WTC11 (cell line): ENCODE measurements around the gene ERGIC3. TPM values are rescaled to one million over a fixed set of nuclear protein-coding genes. Genes with fewer than 3 reads are reported as not detected.

ENCODE experiments used
- ARID4B ChIP-seq: sonication (generic); formaldehyde crosslinking; IDR thresholded peaks from 2 replicates; pipeline ENCODE4 v1.8.0; 2023; ENCODE audit warnings: missing genetic modification reagents, mild to moderate bottlenecking, borderline replicate concordance
- ATF6 ChIP-seq: sonication (generic); formaldehyde crosslinking; IDR thresholded peaks from 2 replicates; pipeline ENCODE4 v1.8.1; 2023; ENCODE audit warnings: mild to moderate bottlenecking, missing genetic modification reagents
- CREB1 ChIP-seq: sonication (generic); formaldehyde crosslinking; IDR thresholded peaks from 2 replicates; pipeline ENCODE4 v1.8.0; 2023; ENCODE audit warnings: mild to moderate bottlenecking, missing genetic modification reagents
- CTCF ChIP-seq: fragments of 200-600 bp; IDR thresholded peaks from 2 replicates; pipeline ENCODE4 v1.8.0; 2022; ENCODE audit warnings: antibody characterized with exemption
- FOXK1 ChIP-seq: sonication (generic); formaldehyde crosslinking; IDR thresholded peaks from 2 replicates; pipeline ENCODE4 v1.8.0; 2022; ENCODE audit warnings: mild to moderate bottlenecking, moderate library complexity, missing genetic modification reagents
- GABPB1 ChIP-seq: sonication (generic); formaldehyde crosslinking; IDR thresholded peaks from 2 replicates; pipeline ENCODE4 v1.8.1; 2023; ENCODE audit warnings: mild to moderate bottlenecking, missing genetic modification reagents
- GRHL2 ChIP-seq: fragments of 250-450 bp; sonication (Bioruptor Pico); IDR thresholded peaks from 2 replicates; pipeline ENCODE4 v1.8.0; 2022; ENCODE audit warnings: mild to moderate bottlenecking, moderate library complexity; ENCODE audit not compliant: insufficient replicate concordance, severe bottlenecking
- HMGA2 ChIP-seq: fragments of 250-450 bp; sonication (Bioruptor Pico); IDR thresholded peaks from 2 replicates; pipeline ENCODE4 v1.4.0; 2021; ENCODE audit warnings: mild to moderate bottlenecking, moderate library complexity
- JUN ChIP-seq: sonication (generic); formaldehyde crosslinking; IDR thresholded peaks from 2 replicates; pipeline ENCODE4 v1.8.0; 2023; ENCODE audit warnings: mild to moderate bottlenecking, missing genetic modification reagents
- KAT7 ChIP-seq: sonication (generic); formaldehyde crosslinking; IDR thresholded peaks from 2 replicates; pipeline ENCODE4 v1.8.1; 2023; ENCODE audit warnings: missing genetic modification reagents, mild to moderate bottlenecking, borderline replicate concordance
- MYBL2 ChIP-seq: sonication (generic); formaldehyde crosslinking; IDR thresholded peaks from 2 replicates; pipeline ENCODE4 v1.8.1; 2023; ENCODE audit warnings: mild to moderate bottlenecking, moderate library complexity, missing genetic modification reagents
- NFE2L1 ChIP-seq: sonication (generic); formaldehyde crosslinking; IDR thresholded peaks from 2 replicates; pipeline ENCODE4 v1.8.1; 2023; ENCODE audit warnings: missing genetic modification reagents
- NR3C1 ChIP-seq: sonication (generic); formaldehyde crosslinking; conservative IDR thresholded peaks from 2 replicates; pipeline ENCODE4 v1.8.1; 2023; ENCODE audit warnings: low read depth, mild to moderate bottlenecking, missing genetic modification reagents
- PREB ChIP-seq: sonication (generic); formaldehyde crosslinking; IDR thresholded peaks from 2 replicates; pipeline ENCODE4 v1.8.1; 2022; ENCODE audit warnings: mild to moderate bottlenecking, missing genetic modification reagents, moderate library complexity, borderline replicate concordance
- RELA ChIP-seq: sonication (generic); formaldehyde crosslinking; IDR thresholded peaks from 2 replicates; pipeline ENCODE4 v1.8.1; 2022; ENCODE audit warnings: missing genetic modification reagents, mild to moderate bottlenecking, borderline replicate concordance
- SMAD3 ChIP-seq: sonication (generic); formaldehyde crosslinking; IDR thresholded peaks from 2 replicates; pipeline ENCODE4 v1.8.0; 2022; ENCODE audit warnings: missing genetic modification reagents, mild to moderate bottlenecking, borderline replicate concordance
- SMAD4 ChIP-seq: sonication (generic); formaldehyde crosslinking; IDR thresholded peaks from 2 replicates; pipeline ENCODE4 v1.8.0; 2022; ENCODE audit warnings: mild to moderate bottlenecking, missing genetic modification reagents
- SP1 ChIP-seq: sonication (generic); formaldehyde crosslinking; conservative IDR thresholded peaks from 2 replicates; pipeline ENCODE4 v1.8.1; 2022; ENCODE audit warnings: missing genetic modification reagents
- ZNF121 ChIP-seq: sonication (generic); formaldehyde crosslinking; IDR thresholded peaks from 2 replicates; pipeline ENCODE4 v1.8.0; 2023; ENCODE audit warnings: missing genetic modification reagents
- ZNF138 ChIP-seq: sonication (generic); formaldehyde crosslinking; conservative IDR thresholded peaks from 2 replicates; pipeline ENCODE4 v1.8.1; 2022; ENCODE audit warnings: mild to moderate bottlenecking, moderate library complexity, missing genetic modification reagents
- ZNF219 ChIP-seq: sonication (generic); formaldehyde crosslinking; IDR thresholded peaks from 2 replicates; pipeline ENCODE4 v1.8.0; 2023; ENCODE audit warnings: missing genetic modification reagents, mild to moderate bottlenecking, borderline replicate concordance
- ZNF416 ChIP-seq: fragments of 250-450 bp; sonication (Bioruptor Pico); IDR thresholded peaks from 2 replicates; pipeline ENCODE4 v1.9.0; 2021; ENCODE audit warnings: mild to moderate bottlenecking, inconsistent platforms
- ZNF423 ChIP-seq: fragments of 250-450 bp; sonication (Bioruptor Pico); IDR thresholded peaks from 2 replicates; pipeline ENCODE4 v2.1.2; 2022; ENCODE audit warnings: mild to moderate bottlenecking, moderate library complexity
- ZNF425 ChIP-seq: fragments of 250-450 bp; sonication (Bioruptor Pico); conservative IDR thresholded peaks from 2 replicates; pipeline ENCODE4 v1.9.0; 2021; ENCODE audit warnings: mild to moderate bottlenecking
- ZNF512 ChIP-seq: sonication (generic); formaldehyde crosslinking; IDR thresholded peaks from 2 replicates; pipeline ENCODE4 v1.8.1; 2022; ENCODE audit warnings: missing genetic modification reagents, borderline replicate concordance
- total RNA-seq: library from RNA; stranded (reverse); gene quantifications from 3 replicates; pipeline ENCODE4 v1.2.3, GENCODE V29; 2021

ERGIC3 gene
- total RNA-seq, 1 experiment from 2014 or later: 168 TPM

- TF ChIP-seq ZNF138 (CRISPR knock-in tag) (0 out of 2 replicates have a peak, but pooled peaks have one; percentile 75), ZNF219 (peak; percentile 97), CREB1 (CRISPR knock-in tag) (peak; percentile 97), ZNF121 (CRISPR knock-in tag) (peak; percentile 88; the same call in 1 of the 2 replicates), NR3C1 (no peak), MYBL2 (peak; percentile 99), RELA (CRISPR knock-in tag) (peak; percentile 98), NFE2L1 (peak; percentile 99), JUN (peak; percentile 99), FOXK1 (CRISPR knock-in tag) (peak; percentile 98), ZNF416 (CRISPR knock-in tag) (no peak), PREB (peak; percentile 98; the same call in 1 of the 2 replicates), ZNF423 (no peak), KAT7 (CRISPR knock-in tag) (peak; percentile 98), HMGA2 (CRISPR knock-in tag) (no peak), SP1 (CRISPR knock-in tag) (peak; percentile 86), SMAD3 (CRISPR knock-in tag) (peak; percentile 99), GRHL2 (no peak), GABPB1 (CRISPR knock-in tag) (peak; percentile 54; the same call in 1 of the 2 replicates), ARID4B (peak; percentile 99), ATF6 (no peak), CTCF (no peak), ZNF425 (CRISPR knock-in tag) (no peak), ZNF512 (CRISPR knock-in tag) (peak; percentile 81; the same call in 1 of the 2 replicates), SMAD4 (CRISPR knock-in tag) (peak; percentile 97)
These were observed 59.4 kb downstream of the ERGIC3 start (continued) for GRCh38 chr20:35600993-35601973.
